BE2C (cell line): ENCODE results near the gene SLC22A12.

Source experiments
- DNase-seq: peaks from one replicate; pipeline ENCODE4 v3.0.0-alpha.2; 2020
- H3K27me3 ChIP-seq: fragments of 250-450 bp; sonication (Bioruptor Pico); 2 replicates; pipeline ENCODE4 v1.5.1; 2020; ENCODE audit warnings: mild to moderate bottlenecking
- H3K36me3 ChIP-seq: fragments of 250-450 bp; sonication (Bioruptor Pico); 2 replicates; pipeline ENCODE4 v1.5.1; 2020; ENCODE audit warnings: mild to moderate bottlenecking
- H3K4me1 ChIP-seq: fragments of 250-450 bp; sonication (Bioruptor Pico); 2 replicates; pipeline ENCODE4 v1.5.1; 2020
- H3K4me3 ChIP-seq: 2 replicates; pipeline ENCODE4 v1.5.1; 2011; ENCODE audit warnings: low read depth, low read length
- H3K9me3 ChIP-seq: fragments of 250-450 bp; sonication (Bioruptor Pico); 2 replicates; pipeline ENCODE4 v1.5.1; 2020
- TF ChIP-seq, protein P1 (sequence below): IDR thresholded peaks from 2 replicates; pipeline ENCODE4 v1.5.1; 2012; ENCODE audit warnings: mild to moderate bottlenecking, low read depth, low read length

Gene SLC22A12

DNA sequence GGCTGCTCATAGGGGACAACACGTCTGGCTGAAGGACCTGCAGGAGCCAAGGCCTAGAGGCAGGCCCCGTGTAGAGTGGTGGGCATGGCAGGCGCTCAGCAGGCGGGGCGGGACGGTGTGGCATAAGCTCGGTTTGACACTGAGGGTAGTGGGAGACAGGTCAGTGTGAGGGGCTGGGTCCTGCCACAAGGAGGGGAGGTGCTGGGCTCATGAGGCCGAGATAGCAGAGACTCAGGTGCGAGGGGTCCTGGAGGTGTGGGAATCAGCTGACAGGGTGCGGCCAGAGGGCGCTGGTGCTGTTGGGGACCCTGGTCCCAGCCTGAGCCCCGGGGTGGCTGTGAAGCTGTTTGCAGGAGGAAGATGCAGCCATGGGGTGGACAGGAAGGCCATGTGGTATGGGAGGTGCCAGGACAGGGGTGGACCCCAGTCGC is 6.7 kb downstream of the SLC22A12 start:
- no peaks in the 10 kb centered on the region for H3K27me3 ChIP-seq
- TF ChIP-seq, protein P1, sequence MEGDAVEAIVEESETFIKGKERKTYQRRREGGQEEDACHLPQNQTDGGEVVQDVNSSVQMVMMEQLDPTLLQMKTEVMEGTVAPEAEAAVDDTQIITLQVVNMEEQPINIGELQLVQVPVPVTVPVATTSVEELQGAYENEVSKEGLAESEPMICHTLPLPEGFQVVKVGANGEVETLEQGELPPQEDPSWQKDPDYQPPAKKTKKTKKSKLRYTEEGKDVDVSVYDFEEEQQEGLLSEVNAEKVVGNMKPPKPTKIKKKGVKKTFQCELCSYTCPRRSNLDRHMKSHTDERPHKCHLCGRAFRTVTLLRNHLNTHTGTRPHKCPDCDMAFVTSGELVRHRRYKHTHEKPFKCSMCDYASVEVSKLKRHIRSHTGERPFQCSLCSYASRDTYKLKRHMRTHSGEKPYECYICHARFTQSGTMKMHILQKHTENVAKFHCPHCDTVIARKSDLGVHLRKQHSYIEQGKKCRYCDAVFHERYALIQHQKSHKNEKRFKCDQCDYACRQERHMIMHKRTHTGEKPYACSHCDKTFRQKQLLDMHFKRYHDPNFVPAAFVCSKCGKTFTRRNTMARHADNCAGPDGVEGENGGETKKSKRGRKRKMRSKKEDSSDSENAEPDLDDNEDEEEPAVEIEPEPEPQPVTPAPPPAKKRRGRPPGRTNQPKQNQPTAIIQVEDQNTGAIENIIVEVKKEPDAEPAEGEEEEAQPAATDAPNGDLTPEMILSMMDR, result no peak
- no peaks in the 10 kb centered on the region for H3K9me3 ChIP-seq
- DNase-seq, result no peak
- no peaks in the 10 kb centered on the region for H3K4me1 ChIP-seq
- no peak overlapping the region for H3K4me3 ChIP-seq
- no peaks in the 10 kb centered on the region for H3K36me3 ChIP-seq

DNA sequence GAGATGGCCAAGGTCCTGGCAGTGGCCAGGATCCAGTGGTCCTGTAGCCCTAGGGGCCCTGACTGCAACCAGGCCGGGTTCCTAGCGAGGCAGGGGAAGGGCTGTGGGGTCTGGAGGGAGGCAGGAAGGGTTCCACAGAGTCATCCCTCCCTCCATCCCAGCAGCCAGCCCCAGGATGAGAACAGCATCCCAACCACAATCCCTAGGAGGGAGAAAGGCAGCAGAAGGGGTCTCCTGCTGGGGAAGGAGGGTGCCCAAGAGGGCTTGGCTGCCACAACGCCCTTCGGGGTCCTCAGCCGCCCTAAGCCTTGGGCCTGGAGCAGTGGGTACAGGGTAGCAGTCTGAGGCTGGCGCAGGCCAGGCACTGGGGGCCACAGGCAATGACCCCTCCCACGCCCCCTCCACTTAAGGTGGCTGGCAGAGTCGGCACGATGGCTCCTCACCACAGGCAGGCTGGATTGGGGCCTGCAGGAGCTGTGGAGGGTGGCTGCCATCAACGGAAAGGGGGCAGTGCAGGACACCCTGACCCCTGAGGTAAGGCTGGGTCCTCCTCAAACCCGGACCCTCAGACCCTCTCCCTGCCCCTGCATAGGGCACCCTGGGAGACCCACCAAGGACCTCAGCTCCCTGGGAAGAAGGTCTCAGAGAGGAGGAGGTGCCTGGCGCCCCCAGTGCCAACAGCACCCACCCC is 7.2 kb downstream of the SLC22A12 start:
- H3K4me3 ChIP-seq, result no peak overlapping the region
- no peaks in the 10 kb centered on the region for H3K9me3 ChIP-seq
- no peaks in the 10 kb centered on the region for H3K36me3 ChIP-seq
- H3K4me1 ChIP-seq, result no peaks in the 10 kb centered on the region
- no peak for DNase-seq
- TF ChIP-seq, protein P1, result no peak
- H3K27me3 ChIP-seq, result no peaks in the 10 kb centered on the region

DNA sequence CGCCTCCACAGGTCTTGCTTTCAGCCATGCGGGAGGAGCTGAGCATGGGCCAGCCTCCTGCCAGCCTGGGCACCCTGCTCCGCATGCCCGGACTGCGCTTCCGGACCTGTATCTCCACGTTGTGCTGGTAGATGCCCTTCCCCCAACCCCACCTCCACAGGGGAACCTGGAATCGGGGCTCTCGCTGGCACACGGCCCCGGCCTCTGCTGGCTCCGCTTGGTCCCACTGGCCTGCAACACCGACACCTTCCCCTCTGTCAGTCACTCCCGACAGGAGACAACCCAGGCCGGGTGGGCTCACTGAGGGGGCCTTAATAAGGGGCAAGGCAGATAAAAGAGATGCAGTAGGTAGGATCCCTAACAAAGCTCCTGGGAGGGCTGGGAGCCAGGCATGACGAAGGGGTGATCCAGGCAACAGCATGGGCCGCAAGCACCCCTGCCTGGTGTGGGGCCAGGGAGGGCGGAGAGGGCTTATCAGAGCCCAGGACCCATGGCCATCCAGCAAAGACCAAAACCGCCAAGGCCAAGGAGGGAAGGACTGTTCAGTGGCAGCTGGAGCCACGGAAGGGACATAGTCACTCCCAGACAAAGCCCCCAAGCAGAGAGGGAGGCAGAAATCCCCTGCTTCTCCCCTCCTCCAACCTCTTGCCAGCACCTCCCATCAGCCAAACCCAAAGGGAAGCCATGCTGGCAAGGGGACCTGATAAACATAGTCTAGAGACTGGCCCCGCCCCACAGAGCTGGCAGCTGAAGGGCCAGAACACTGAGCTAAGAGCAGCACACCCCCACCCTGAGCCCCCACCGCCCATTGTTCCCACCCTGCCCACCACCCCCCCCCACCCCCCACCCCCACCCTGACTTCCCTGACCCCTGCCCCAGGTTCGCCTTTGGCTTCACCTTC is 8.0 kb downstream of the SLC22A12 start:
- no peak overlapping the region for H3K4me3 ChIP-seq
- H3K9me3 ChIP-seq, result no peaks in the 10 kb centered on the region
- H3K36me3 ChIP-seq, result no peaks in the 10 kb centered on the region
- TF ChIP-seq, protein P1, result no peak
- no peak for DNase-seq
- H3K27me3 ChIP-seq, result no peaks in the 10 kb centered on the region
- H3K4me1 ChIP-seq, result no peaks in the 10 kb centered on the region

DNA sequence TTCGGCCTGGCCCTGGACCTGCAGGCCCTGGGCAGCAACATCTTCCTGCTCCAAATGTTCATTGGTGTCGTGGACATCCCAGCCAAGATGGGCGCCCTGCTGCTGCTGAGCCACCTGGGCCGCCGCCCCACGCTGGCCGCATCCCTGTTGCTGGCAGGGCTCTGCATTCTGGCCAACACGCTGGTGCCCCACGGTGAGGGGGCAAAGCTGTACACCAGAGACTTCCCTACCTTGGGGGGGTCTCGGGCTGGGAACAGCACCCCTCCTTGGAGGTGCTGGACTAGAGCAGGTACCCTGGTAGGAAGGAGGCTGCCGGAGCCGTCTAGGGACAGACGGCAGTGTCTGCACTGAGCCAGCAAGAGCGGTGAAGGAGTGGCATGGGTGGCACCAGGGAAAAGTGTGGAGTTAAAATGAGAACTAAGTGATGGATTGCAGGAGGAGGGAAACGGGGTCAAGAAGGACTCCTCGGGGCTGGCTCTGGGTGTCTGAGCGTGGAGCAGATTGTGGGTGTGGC is 8.7 kb downstream of the SLC22A12 start:
- Histone ChIP-seq H3K4me1 (no peaks in the 10 kb centered on the region), H3K4me3 (no peak overlapping the region), H3K27me3 (no peaks in the 10 kb centered on the region), H3K36me3 (no peaks in the 10 kb centered on the region), H3K9me3 (no peaks in the 10 kb centered on the region)
- DNase-seq, result no peak
- TF ChIP-seq, protein P1, result no peak

DNA sequence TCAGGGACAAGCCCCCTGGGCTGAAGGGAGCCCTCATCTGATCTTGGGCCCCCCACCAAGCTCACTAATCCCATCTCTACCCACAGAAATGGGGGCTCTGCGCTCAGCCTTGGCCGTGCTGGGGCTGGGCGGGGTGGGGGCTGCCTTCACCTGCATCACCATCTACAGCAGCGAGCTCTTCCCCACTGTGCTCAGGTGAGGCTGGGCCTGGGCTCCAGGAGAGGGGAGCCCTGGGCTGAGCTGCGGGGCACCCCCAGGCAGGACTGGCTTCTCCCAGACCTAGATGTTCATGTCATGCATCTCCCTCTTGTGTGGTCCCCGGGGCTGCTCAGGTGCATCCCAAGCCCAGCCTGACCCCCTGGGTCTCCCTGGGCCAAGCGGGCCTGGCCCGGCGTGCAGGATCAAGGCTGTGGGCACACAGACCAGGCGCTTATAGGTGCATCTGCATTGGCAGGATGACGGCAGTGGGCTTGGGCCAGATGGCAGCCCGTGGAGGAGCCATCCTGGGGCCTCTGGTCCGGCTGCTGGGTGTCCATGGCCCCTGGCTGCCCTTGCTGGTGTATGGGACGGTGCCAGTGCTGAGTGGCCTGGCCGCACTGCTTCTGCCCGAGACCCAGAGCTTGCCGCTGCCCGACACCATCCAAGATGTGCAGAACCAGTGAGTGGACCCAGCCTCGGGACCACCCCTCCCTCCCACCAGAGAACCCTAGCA is 9.4 kb downstream of the SLC22A12 start:
- no peaks in the 10 kb centered on the region for H3K4me1 ChIP-seq
- TF ChIP-seq, protein P1, result no peak
- no peaks in the 10 kb centered on the region for H3K27me3 ChIP-seq
- no peaks in the 10 kb centered on the region for H3K9me3 ChIP-seq
- H3K4me3 ChIP-seq, result no peak overlapping the region
- DNase-seq, result no peak
- no peaks in the 10 kb centered on the region for H3K36me3 ChIP-seq
